A549 (cell line): Measurements from ENCODE around the gene KIAA0753.

Experiments used
- MAFK ChIP-seq: fragments of 450-650 bp; IDR thresholded peaks from 2 replicates; pipeline ENCODE4 v1.6.1; 2014; ENCODE audit not compliant: partially characterized antibody
- MAZ ChIP-seq: fragments of 150-350 bp; IDR thresholded peaks from 2 replicates; pipeline ENCODE4 v1.6.1; 2014; ENCODE audit warnings: antibody characterized with exemption, low read depth, low read length, borderline replicate concordance
- POLR2A ChIP-seq: IDR thresholded peaks from 2 replicates; pipeline ENCODE4 v1.6.1; 2012; ENCODE audit warnings: mild to moderate bottlenecking, low read length
- RAD21 ChIP-seq, 2 experiments: fragments of >200 bp in 1 of 2; sonication (Bioruptor Twin) in 1 of 2; formaldehyde crosslinking in 1 of 2; IDR thresholded peaks in 1 of 2; conservative IDR thresholded peaks in 1 of 2; 2 replicates in 1 of 2; 3 replicates in 1 of 2; pipeline ENCODE4 v1.6.1; 2012 to 2018; ENCODE audit warnings: inconsistent platforms in 1 of 2
- TF ChIP-seq, protein P1 (sequence below): IDR thresholded peaks from 2 replicates; pipeline ENCODE4 v1.6.1; 2012
- TF ChIP-seq, protein P2 (sequence below): fragments of >200 bp; sonication (Bioruptor Twin); formaldehyde crosslinking; IDR thresholded peaks from 3 replicates; pipeline ENCODE4 v1.5.1; 2016
- TF ChIP-seq, protein P3 (sequence below): fragments of 450-650 bp; IDR thresholded peaks from 2 replicates; pipeline ENCODE4 v1.6.1; 2014; ENCODE audit warnings: antibody characterized with exemption

DNA sequence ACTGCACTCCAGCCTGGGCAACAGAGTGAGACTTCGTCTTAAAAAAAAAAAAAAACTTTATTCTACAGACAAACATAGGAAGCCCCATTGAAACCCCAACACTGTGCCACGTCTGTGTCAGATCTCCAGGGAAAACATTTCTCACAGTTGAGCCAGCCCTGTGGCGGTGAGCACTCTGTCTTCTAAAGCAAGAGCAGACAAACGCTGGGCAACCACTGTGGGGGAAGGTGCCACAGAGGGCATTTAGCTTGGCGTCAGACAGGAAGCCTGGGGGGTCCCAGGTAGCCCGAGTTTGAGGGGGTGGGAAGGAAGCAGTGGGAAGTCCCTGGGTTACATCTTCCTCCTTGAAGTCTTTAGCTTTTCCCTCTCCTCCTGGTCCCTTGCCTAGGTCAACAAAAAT is 27.0 kb upstream of the KIAA0753 start:
- TF ChIP-seq, protein P1, sequence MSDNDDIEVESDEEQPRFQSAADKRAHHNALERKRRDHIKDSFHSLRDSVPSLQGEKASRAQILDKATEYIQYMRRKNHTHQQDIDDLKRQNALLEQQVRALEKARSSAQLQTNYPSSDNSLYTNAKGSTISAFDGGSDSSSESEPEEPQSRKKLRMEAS, result no peak
- TF ChIP-seq, protein P2, sequence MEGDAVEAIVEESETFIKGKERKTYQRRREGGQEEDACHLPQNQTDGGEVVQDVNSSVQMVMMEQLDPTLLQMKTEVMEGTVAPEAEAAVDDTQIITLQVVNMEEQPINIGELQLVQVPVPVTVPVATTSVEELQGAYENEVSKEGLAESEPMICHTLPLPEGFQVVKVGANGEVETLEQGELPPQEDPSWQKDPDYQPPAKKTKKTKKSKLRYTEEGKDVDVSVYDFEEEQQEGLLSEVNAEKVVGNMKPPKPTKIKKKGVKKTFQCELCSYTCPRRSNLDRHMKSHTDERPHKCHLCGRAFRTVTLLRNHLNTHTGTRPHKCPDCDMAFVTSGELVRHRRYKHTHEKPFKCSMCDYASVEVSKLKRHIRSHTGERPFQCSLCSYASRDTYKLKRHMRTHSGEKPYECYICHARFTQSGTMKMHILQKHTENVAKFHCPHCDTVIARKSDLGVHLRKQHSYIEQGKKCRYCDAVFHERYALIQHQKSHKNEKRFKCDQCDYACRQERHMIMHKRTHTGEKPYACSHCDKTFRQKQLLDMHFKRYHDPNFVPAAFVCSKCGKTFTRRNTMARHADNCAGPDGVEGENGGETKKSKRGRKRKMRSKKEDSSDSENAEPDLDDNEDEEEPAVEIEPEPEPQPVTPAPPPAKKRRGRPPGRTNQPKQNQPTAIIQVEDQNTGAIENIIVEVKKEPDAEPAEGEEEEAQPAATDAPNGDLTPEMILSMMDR, result no peak
- TF ChIP-seq MAFK (no peak), RAD21 (conservative IDR thresholded peaks at IDR 0.05 in 1 of 2, IDR thresholded peaks at IDR 0.05 in 1 of 2) (no peak), MAZ (no peak), POLR2A (no peak)
- TF ChIP-seq, protein P3, sequence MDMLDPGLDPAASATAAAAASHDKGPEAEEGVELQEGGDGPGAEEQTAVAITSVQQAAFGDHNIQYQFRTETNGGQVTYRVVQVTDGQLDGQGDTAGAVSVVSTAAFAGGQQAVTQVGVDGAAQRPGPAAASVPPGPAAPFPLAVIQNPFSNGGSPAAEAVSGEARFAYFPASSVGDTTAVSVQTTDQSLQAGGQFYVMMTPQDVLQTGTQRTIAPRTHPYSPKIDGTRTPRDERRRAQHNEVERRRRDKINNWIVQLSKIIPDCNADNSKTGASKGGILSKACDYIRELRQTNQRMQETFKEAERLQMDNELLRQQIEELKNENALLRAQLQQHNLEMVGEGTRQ, result no peak
